22Rv1 (cell line): ENCODE data around the gene SYNDIG1.

ENCODE experiments used
- ZFX ChIP-seq: fragments of 450-650 bp; IDR thresholded peaks from 2 replicates; pipeline ENCODE4 v1.6.1; 2017; ENCODE audit warnings: antibody characterized with exemption, borderline replicate concordance
- TF ChIP-seq, protein P1 (sequence below): fragments of 450-650 bp; IDR thresholded peaks from 2 replicates; pipeline ENCODE4 v1.5.1; 2017; ENCODE audit warnings: mild to moderate bottlenecking

DNA sequence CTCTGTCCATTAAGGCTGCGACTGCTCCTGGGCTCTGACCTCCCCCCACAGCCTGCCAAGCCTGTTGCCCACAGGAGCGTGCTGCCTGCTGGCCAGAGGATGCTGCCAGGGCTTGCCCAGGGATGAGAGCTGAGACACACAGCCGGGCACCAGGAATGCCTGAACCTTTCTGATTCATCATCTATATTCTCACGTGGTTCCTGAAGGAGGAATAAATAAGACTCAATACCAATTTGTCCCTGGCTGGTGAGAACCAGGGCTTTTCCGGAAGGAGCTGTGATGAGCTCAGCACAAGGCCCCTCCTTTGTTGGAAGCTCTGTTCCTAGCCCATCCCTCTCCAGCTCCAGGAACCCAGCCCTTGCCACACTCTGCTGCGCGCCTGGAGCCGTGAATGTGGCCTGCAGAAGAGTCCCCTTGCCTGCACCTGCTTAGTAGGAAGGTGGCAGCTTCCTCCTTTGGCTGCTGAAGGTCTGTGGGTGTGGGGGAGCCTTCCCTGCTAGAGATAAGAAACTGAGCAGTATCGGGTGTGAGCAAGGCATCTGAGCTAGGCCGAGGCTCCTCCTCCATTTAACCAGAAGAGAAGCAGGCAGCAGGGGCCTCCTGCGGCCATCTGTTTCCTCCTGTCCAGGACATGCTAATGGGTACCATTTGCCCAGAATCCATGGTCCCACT, 37.9 kb downstream of the SYNDIG1 start:
- TF ChIP-seq, protein P1, sequence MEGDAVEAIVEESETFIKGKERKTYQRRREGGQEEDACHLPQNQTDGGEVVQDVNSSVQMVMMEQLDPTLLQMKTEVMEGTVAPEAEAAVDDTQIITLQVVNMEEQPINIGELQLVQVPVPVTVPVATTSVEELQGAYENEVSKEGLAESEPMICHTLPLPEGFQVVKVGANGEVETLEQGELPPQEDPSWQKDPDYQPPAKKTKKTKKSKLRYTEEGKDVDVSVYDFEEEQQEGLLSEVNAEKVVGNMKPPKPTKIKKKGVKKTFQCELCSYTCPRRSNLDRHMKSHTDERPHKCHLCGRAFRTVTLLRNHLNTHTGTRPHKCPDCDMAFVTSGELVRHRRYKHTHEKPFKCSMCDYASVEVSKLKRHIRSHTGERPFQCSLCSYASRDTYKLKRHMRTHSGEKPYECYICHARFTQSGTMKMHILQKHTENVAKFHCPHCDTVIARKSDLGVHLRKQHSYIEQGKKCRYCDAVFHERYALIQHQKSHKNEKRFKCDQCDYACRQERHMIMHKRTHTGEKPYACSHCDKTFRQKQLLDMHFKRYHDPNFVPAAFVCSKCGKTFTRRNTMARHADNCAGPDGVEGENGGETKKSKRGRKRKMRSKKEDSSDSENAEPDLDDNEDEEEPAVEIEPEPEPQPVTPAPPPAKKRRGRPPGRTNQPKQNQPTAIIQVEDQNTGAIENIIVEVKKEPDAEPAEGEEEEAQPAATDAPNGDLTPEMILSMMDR = no peak
- no peak for TF ChIP-seq ZFX
